A549 (cell line): ENCODE results near the gene IFRD2. TPM values are rescaled to one million over a fixed set of nuclear protein-coding genes. Genes with fewer than 3 reads are reported as not detected.

Experiments
- ATAC-seq, 2 experiments: fragments of 200-7000 bp in 1 of 2; fragments of >200 bp in 1 of 2; cut with Nextera tagmentation in 1 of 2; cut with Tn5 transposase in 1 of 2; 3 replicates each; pipeline versions ENCODE4 v1.8.0 to v1.9.1; 2018 to 2020; ENCODE audit warnings: mild to moderate bottlenecking in 1 of 2, moderate library complexity in 1 of 2
- CTCF ChIA-PET: fragments of 300-600 bp; sonication (Branson Sonifier 250); formaldehyde crosslinking; extraction: SDS; loops from one replicate; lab custom pipeline; 2021; ENCODE audit warnings: antibody characterized with exemption, inconsistent platforms; lab: Yijun Ruan, JAX
- POLR2A ChIA-PET: fragments of 350-600 bp; formaldehyde crosslinking; extraction: SDS; loops from one replicate; lab custom pipeline; 2021; ENCODE audit warnings: antibody characterized with exemption, inconsistent platforms; lab: Yijun Ruan, JAX
- DNase-seq, 2 experiments: peaks; one replicate each; pipeline versions ENCODE4 v3.0.0 to v3.0.0-alpha.2; 2011 to 2016; ENCODE audit warnings: low read depth in 1 of 2, low spot score in 1 of 2
- FAIRE-seq: peaks from 2 replicates; lab custom pipeline; 2011; peaks lifted over from hg19 to GRCh38; lab: Jason Lieb, UNC
- H3K27ac ChIP-seq, 2 experiments: fragments of >200 bp; sonication (Bioruptor Twin); formaldehyde crosslinking; 3 replicates each; pipeline ENCODE4 v1.5.1; 2016 to 2017
- H3K4me1 ChIP-seq: fragments of >200 bp; sonication (Bioruptor Twin); formaldehyde crosslinking; 3 replicates; pipeline ENCODE4 v1.6.1; 2016
- H3K4me2 ChIP-seq: fragments of >200 bp; sonication (Bioruptor Twin); formaldehyde crosslinking; 3 replicates; pipeline ENCODE4 v1.6.1; 2016
- H3K4me3 ChIP-seq: fragments of >200 bp; sonication (Bioruptor Twin); formaldehyde crosslinking; 3 replicates; pipeline ENCODE4 v1.5.1; 2016
- H3K9me3 ChIP-seq: fragments of >200 bp; sonication (Bioruptor Twin); formaldehyde crosslinking; 3 replicates; pipeline ENCODE4 v1.6.1; 2016
- ATOH8 ChIP-seq: fragments of 250-450 bp; sonication (Bioruptor Pico); IDR thresholded peaks from 2 replicates; pipeline ENCODE4 v1.5.0; 2020; ENCODE audit warnings: low read depth, mild to moderate bottlenecking, moderate library complexity
- BHLHE40 ChIP-seq: IDR thresholded peaks from 2 replicates; pipeline ENCODE4 v1.6.1; 2012; ENCODE audit warnings: low read depth, low read length, inconsistent platforms
- CBX2 ChIP-seq: fragments of 200-600 bp; sonication (generic); IDR thresholded peaks from 2 replicates; pipeline ENCODE4 v1.6.1; 2016; ENCODE audit warnings: low read depth, mild to moderate bottlenecking, borderline replicate concordance
- CEBPB ChIP-seq, 2 experiments: fragments of >200 bp in 1 of 2; sonication (Bioruptor Twin) in 1 of 2; formaldehyde crosslinking in 1 of 2; IDR thresholded peaks; 2 replicates each; pipeline ENCODE4 v1.6.1; 2012 to 2016
- CTCF ChIP-seq: fragments of >200 bp; sonication (Bioruptor Twin); formaldehyde crosslinking; IDR thresholded peaks from 3 replicates; pipeline ENCODE4 v1.5.1; 2016
- EHF ChIP-seq: fragments of 250-450 bp; sonication (Bioruptor Pico); IDR thresholded peaks from 2 replicates; pipeline ENCODE4 v1.5.0; 2020; ENCODE audit warnings: mild to moderate bottlenecking
- FOSL2 ChIP-seq, 2 experiments: fragments of 450-650 bp in 1 of 2; fragments of >200 bp in 1 of 2; sonication (Bioruptor Twin) in 1 of 2; formaldehyde crosslinking; IDR thresholded peaks; 2 replicates each; pipeline versions ENCODE4 v1.5.0 to v1.6.1; 2016 to 2020; ENCODE audit warnings: mild to moderate bottlenecking in 1 of 2, moderate library complexity in 1 of 2
- GATA3 ChIP-seq: IDR thresholded peaks from 2 replicates; pipeline ENCODE4 v1.6.1; 2012; ENCODE audit warnings: borderline replicate concordance
- HDAC2 ChIP-seq: fragments of 200-600 bp; sonication (generic); IDR thresholded peaks from 2 replicates; pipeline ENCODE4 v1.6.1; 2016
- HEYL ChIP-seq: fragments of 250-450 bp; sonication (Bioruptor Pico); IDR thresholded peaks from 2 replicates; pipeline ENCODE4 v1.8.0; 2021; ENCODE audit warnings: mild to moderate bottlenecking, moderate library complexity
- JUNB ChIP-seq: fragments of >200 bp; sonication (Bioruptor Twin); formaldehyde crosslinking; IDR thresholded peaks from 2 replicates; pipeline ENCODE4 v1.6.1; 2016
- MAZ ChIP-seq: fragments of 150-350 bp; IDR thresholded peaks from 2 replicates; pipeline ENCODE4 v1.6.1; 2014; ENCODE audit warnings: antibody characterized with exemption, low read depth, low read length, borderline replicate concordance
- NFE2L2 ChIP-seq: fragments of 150-350 bp; conservative IDR thresholded peaks from 2 replicates; pipeline ENCODE4 v1.6.1; 2014; ENCODE audit warnings: low read length
- NR3C1 ChIP-seq: fragments of >200 bp; sonication (Bioruptor Twin); formaldehyde crosslinking; IDR thresholded peaks from 3 replicates; pipeline ENCODE4 v1.6.1; 2017
- PHF8 ChIP-seq: fragments of 200-600 bp; sonication (generic); IDR thresholded peaks from 2 replicates; pipeline ENCODE4 v1.6.1; 2016; ENCODE audit warnings: low read depth, mild to moderate bottlenecking, antibody characterized with exemption, moderate library complexity, borderline replicate concordance
- POLR2A ChIP-seq: IDR thresholded peaks from 2 replicates; pipeline ENCODE4 v1.6.1; 2012; ENCODE audit warnings: mild to moderate bottlenecking, low read length
- RAD21 ChIP-seq, 2 experiments: fragments of >200 bp in 1 of 2; sonication (Bioruptor Twin) in 1 of 2; formaldehyde crosslinking in 1 of 2; IDR thresholded peaks in 1 of 2; conservative IDR thresholded peaks in 1 of 2; 2 replicates in 1 of 2; 3 replicates in 1 of 2; pipeline ENCODE4 v1.6.1; 2012 to 2018; ENCODE audit warnings: inconsistent platforms in 1 of 2
- RARB ChIP-seq: fragments of 250-450 bp; sonication (Bioruptor Pico); IDR thresholded peaks from 2 replicates; pipeline ENCODE4 v1.8.0; 2021; ENCODE audit warnings: mild to moderate bottlenecking, moderate library complexity
- RFX5 ChIP-seq: fragments of 450-650 bp; IDR thresholded peaks from 2 replicates; pipeline ENCODE4 v1.7.1; 2014; ENCODE audit warnings: antibody characterized with exemption, mild to moderate bottlenecking, moderate library complexity
- RNF2 ChIP-seq: fragments of 200-600 bp; sonication (generic); IDR thresholded peaks from 2 replicates; pipeline ENCODE4 v1.6.1; 2016; ENCODE audit warnings: low read depth, mild to moderate bottlenecking, antibody characterized with exemption, moderate library complexity, borderline replicate concordance
- SMC3 ChIP-seq: fragments of >200 bp; sonication (Bioruptor Twin); formaldehyde crosslinking; IDR thresholded peaks from 3 replicates; pipeline ENCODE4 v1.6.1; 2018; ENCODE audit warnings: inconsistent platforms
- ZNF302 ChIP-seq: fragments of 250-450 bp; sonication (Bioruptor Pico); IDR thresholded peaks from 2 replicates; pipeline ENCODE4 v1.9.0; 2021; ENCODE audit warnings: inconsistent platforms, mild to moderate bottlenecking, moderate library complexity
- WGBS: methylation state at CpG from one replicate; pipeline ENCODE4 v1.1.6; 2017; ENCODE audit errors: missing lambda C conversion rate; 5-methylcytosine and 5-hydroxymethylcytosine counted together
- polyA plus RNA-seq, 4 experiments: library from polyadenylated mRNA; depleted of rRNA in 3 of 4; stranded (reverse); fragments of >200 nt; fragmentation: RNase III in 1 of 4; extraction: RNeasy Plus Mini Kit Qiagen cat#74134 plus additional on column Dnase treatment in 1 of 4; gene quantifications; 2 replicates in 3 of 4; 3 replicates in 1 of 4; pipeline ENCODE4 v1.2.3, GENCODE V29; 2011 to 2017
- TF ChIP-seq, protein P1 (sequence below): fragments of 200-600 bp; sonication (generic); IDR thresholded peaks from 2 replicates; pipeline ENCODE4 v1.6.1; 2016; ENCODE audit warnings: antibody characterized with exemption, mild to moderate bottlenecking, moderate library complexity
- TF ChIP-seq, protein P2 (sequence below): fragments of >200 bp; sonication (Bioruptor Twin); formaldehyde crosslinking; IDR thresholded peaks from 2 replicates; pipeline ENCODE4 v1.6.1; 2016

IFRD2 gene
- polyA plus RNA-seq, 2 of the 4 experiments (the other 2 are of a cell fraction), result 42.2 to 79.7 TPM

DNA sequence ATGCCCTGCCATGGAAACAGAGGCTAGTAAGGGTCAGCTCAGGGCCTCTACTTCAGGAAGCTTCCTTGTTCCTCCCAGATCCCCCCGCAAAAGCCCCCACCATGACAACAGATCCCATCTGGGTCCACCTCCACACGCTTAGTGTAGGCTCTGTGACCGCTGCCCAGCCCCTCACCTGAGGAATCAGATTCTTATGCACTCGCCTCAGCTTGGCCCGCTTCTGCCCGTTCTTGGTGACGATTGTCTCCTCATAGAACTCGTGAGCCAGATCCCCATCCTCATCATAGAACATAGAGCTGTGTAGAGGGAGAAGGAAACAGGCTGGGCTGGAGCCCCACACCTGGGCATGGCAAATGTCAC, 33.9 kb upstream of the IFRD2 start (continued):
- TF ChIP-seq RAD21 (conservative IDR thresholded peaks at IDR 0.05 in 1 of 2, IDR thresholded peaks at IDR 0.05 in 1 of 2), result no peak
- TF ChIP-seq PHF8, result no peak
- TF ChIP-seq, protein P1, sequence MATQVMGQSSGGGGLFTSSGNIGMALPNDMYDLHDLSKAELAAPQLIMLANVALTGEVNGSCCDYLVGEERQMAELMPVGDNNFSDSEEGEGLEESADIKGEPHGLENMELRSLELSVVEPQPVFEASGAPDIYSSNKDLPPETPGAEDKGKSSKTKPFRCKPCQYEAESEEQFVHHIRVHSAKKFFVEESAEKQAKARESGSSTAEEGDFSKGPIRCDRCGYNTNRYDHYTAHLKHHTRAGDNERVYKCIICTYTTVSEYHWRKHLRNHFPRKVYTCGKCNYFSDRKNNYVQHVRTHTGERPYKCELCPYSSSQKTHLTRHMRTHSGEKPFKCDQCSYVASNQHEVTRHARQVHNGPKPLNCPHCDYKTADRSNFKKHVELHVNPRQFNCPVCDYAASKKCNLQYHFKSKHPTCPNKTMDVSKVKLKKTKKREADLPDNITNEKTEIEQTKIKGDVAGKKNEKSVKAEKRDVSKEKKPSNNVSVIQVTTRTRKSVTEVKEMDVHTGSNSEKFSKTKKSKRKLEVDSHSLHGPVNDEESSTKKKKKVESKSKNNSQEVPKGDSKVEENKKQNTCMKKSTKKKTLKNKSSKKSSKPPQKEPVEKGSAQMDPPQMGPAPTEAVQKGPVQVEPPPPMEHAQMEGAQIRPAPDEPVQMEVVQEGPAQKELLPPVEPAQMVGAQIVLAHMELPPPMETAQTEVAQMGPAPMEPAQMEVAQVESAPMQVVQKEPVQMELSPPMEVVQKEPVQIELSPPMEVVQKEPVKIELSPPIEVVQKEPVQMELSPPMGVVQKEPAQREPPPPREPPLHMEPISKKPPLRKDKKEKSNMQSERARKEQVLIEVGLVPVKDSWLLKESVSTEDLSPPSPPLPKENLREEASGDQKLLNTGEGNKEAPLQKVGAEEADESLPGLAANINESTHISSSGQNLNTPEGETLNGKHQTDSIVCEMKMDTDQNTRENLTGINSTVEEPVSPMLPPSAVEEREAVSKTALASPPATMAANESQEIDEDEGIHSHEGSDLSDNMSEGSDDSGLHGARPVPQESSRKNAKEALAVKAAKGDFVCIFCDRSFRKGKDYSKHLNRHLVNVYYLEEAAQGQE, result no peak
- TF ChIP-seq POLR2A, result no peak

DNA sequence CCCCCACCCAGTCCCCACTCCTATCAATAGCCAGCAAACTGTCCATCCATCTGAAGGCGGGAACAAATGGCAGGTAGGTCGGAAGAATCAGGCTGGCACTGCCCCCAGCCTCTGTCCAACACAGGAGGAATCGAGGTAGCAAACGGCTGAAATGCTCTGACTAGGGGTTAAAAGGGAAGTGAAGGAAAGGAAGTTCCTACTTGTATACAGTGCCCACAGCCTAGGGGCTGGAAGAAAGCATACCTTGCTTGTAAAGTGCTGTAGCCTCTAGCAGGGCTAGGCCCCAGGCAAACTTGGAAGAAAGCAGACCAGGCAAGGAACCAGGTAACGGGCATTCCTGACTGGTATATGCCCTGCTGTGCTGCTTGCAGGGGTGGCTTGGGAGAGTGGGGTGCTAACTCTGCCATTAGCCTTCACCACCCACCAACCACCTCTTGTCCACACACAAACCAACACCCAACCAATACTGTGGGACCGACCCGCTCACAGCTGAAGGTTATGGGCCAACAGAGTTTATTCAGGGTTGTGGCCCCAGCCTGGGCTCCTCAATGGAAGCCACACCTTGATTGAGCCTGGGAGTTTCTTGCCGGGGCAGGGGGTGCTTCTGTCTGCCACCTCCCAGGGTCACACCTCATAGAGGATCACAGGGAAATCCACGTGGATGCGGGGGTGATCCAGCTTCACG, 33.4 kb upstream of the IFRD2 start:
- no peaks in the 10 kb centered on the region for H3K9me3 ChIP-seq
- no peak for ATAC-seq
- H3K4me2 ChIP-seq, result no peak overlapping the region
- CTCF ChIA-PET, result interaction anchor here (1.1 to 5.1 kb wide), 6 partner anchors 9 to 131 kb away, joined by 3 to 56 read pairs (median 8); partner anchors contain the start of genes GNAI2, HYAL3 and NAA80
- no peak overlapping the region for H3K27ac ChIP-seq
- no peak for TF ChIP-seq HEYL (CRISPR knock-in tag)
- TF ChIP-seq HDAC2, result no peak
- TF ChIP-seq NFE2L2, result no peak
- TF ChIP-seq NR3C1, result no peak
- TF ChIP-seq FOSL2 (IDR thresholded peaks at IDR 0.05), result no peak
- TF ChIP-seq FOSL2 (CRISPR knock-in tag; IDR thresholded peaks at IDR 0.05), result no peak
- TF ChIP-seq BHLHE40, result no peak
- TF ChIP-seq, all 56 proteins: peak for 0
- WGBS, result 80% methylated on average over 11 of the region's 11 CpGs
- FAIRE-seq (no peak), DNase-seq (no peak)
- Histone ChIP-seq H3K4me1 (peaks cover 21% of the 10 kb centered on the region), H3K4me3 (no peak overlapping the region)
- POLR2A ChIA-PET, result no interaction called here

GRCh38 chr3:50325113-50325480, 32.9 kb upstream of the IFRD2 start:
- WGBS, result 100% methylated on average over 1 of the region's 2 CpGs
- H3K9me3 ChIP-seq, result no peaks in the 10 kb centered on the region

More at GRCh38 chr3:50325113-50325480, 32.9 kb upstream of the IFRD2 start:
- H3K4me1 ChIP-seq, result peaks cover 25% of the 10 kb centered on the region
- H3K4me3 ChIP-seq, result no peak overlapping the region
- DNase-seq (no peak), FAIRE-seq (no peak), ATAC-seq (no peak)
- ChIA-PET POLR2A (interaction anchor here (1.0 kb wide), 1 partner anchor 44 kb away, joined by 7 read pairs; no protein-coding TSS in a partner anchor), CTCF (interaction anchor here (0.6 to 5.1 kb wide), 16 partner anchors 10 to 131 kb away, joined by 3 to 56 read pairs (median 7); partner anchors contain the start of genes GNAI2, HYAL1, HYAL3 and IFRD2)
- H3K27ac ChIP-seq, result no peak overlapping the region
- no peak overlapping the region for H3K4me2 ChIP-seq
- TF ChIP-seq HDAC2 (no peak), POLR2A (no peak), CEBPB (IDR thresholded peaks at IDR 0.05) (no peak), NR3C1 (no peak), CBX2 (no peak), ZNF302 (CRISPR knock-in tag) (no peak), JUNB (no peak), GATA3 (no peak), MAZ (no peak), CTCF (no peak), ATOH8 (CRISPR knock-in tag) (no peak), SMC3 (no peak), FOSL2 (IDR thresholded peaks at IDR 0.05) (no peak), FOSL2 (CRISPR knock-in tag; IDR thresholded peaks at IDR 0.05) (no peak), RNF2 (no peak), EHF (no peak), PHF8 (no peak), RFX5 (no peak), RARB (CRISPR knock-in tag) (no peak)
- TF ChIP-seq, protein P2, sequence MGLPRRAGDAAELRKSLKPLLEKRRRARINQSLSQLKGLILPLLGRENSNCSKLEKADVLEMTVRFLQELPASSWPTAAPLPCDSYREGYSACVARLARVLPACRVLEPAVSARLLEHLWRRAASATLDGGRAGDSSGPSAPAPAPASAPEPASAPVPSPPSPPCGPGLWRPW, result no peak
